Trophoblast cell (in vitro differentiated cells and primary cell): ENCODE measurements around the gene MACROD2.

Experiments used
- DNase-seq, 2 donors: peaks; one replicate each; pipeline ENCODE4 v3.0.0-alpha.2; 2016
- H2AFZ ChIP-seq: 2 replicates; pipeline ENCODE4 v1.6.1; 2013; ENCODE audit warnings: low read length, moderate library complexity, mild to moderate bottlenecking; ENCODE audit not compliant: insufficient read depth, poor library complexity
- H2AK5ac ChIP-seq: 2 replicates; pipeline ENCODE4 v1.6.1; 2013; ENCODE audit warnings: mild to moderate bottlenecking, low read length
- H2BK120ac ChIP-seq: 2 replicates; pipeline ENCODE4 v1.6.1; 2013; ENCODE audit warnings: low read length, mild to moderate bottlenecking, moderate library complexity; ENCODE audit not compliant: insufficient read depth, poor library complexity
- H2BK12ac ChIP-seq: 2 replicates; pipeline ENCODE4 v1.6.1; 2013; ENCODE audit warnings: mild to moderate bottlenecking, low read length, moderate library complexity
- H2BK5ac ChIP-seq: 2 replicates; pipeline ENCODE4 v1.6.1; 2013; ENCODE audit warnings: low read length, low read depth, moderate library complexity, mild to moderate bottlenecking; ENCODE audit not compliant: poor library complexity
- H3K14ac ChIP-seq: 2 replicates; pipeline ENCODE4 v1.6.1; 2013; ENCODE audit warnings: mild to moderate bottlenecking, low read length
- H3K18ac ChIP-seq: 2 replicates; pipeline ENCODE4 v1.6.1; 2013; ENCODE audit warnings: mild to moderate bottlenecking, low read length
- H3K23ac ChIP-seq: 2 replicates; pipeline ENCODE4 v1.6.1; 2013; ENCODE audit warnings: low read length
- H3K27ac ChIP-seq: 2 replicates; pipeline ENCODE4 v1.5.1; 2013; ENCODE audit warnings: low read depth, mild to moderate bottlenecking, inconsistent platforms, low read length, moderate library complexity
- H3K27me3 ChIP-seq: 2 replicates; pipeline ENCODE4 v1.6.1; 2013; ENCODE audit warnings: inconsistent platforms, mild to moderate bottlenecking, low read length, moderate library complexity; ENCODE audit not compliant: insufficient read depth
- H3K36me3 ChIP-seq, 2 experiments: 1 replicate in 1 of 2; 2 replicates in 1 of 2; pipeline ENCODE4 v1.6.1; 2013; ENCODE audit warnings: low read length in 2 of 2, mild to moderate bottlenecking in 2 of 2, moderate library complexity in 1 of 2; ENCODE audit not compliant: insufficient read depth in 2 of 2, control insufficient read depth in 1 of 2
- H3K4ac ChIP-seq: 2 replicates; pipeline ENCODE4 v1.6.1; 2013; ENCODE audit warnings: low read depth, mild to moderate bottlenecking, low read length, moderate library complexity
- H3K4me1 ChIP-seq, 2 experiments: 1 replicate in 1 of 2; 2 replicates in 1 of 2; pipeline ENCODE4 v1.6.1; 2013; ENCODE audit warnings: low read length in 2 of 2, mild to moderate bottlenecking in 2 of 2, moderate library complexity in 1 of 2; ENCODE audit not compliant: insufficient read depth in 2 of 2, control insufficient read depth in 1 of 2
- H3K4me2 ChIP-seq: 2 replicates; pipeline ENCODE4 v1.6.1; 2013; ENCODE audit warnings: inconsistent platforms, mild to moderate bottlenecking, low read length, moderate library complexity
- H3K4me3 ChIP-seq: 2 replicates; pipeline ENCODE4 v1.5.1; 2013; ENCODE audit warnings: mild to moderate bottlenecking, low read depth, low read length, inconsistent platforms
- H3K79me1 ChIP-seq: one replicate; pipeline ENCODE4 v1.6.1; 2013; ENCODE audit warnings: low read length
- H3K79me2 ChIP-seq: 2 replicates; pipeline ENCODE4 v1.6.1; 2013; ENCODE audit warnings: low read length, mild to moderate bottlenecking; ENCODE audit not compliant: control insufficient read depth, insufficient read depth, poor library complexity
- H3K9ac ChIP-seq: 2 replicates; pipeline ENCODE4 v1.6.1; 2013; ENCODE audit warnings: mild to moderate bottlenecking, low read length
- H3K9me3 ChIP-seq: 2 replicates; pipeline ENCODE4 v1.6.1; 2013; ENCODE audit warnings: low read depth, mild to moderate bottlenecking, control low read depth, inconsistent platforms, low read length; ENCODE audit not compliant: insufficient read depth
- H4K12ac ChIP-seq: 2 replicates; pipeline ENCODE4 v1.6.1; 2013; ENCODE audit warnings: low read depth, mild to moderate bottlenecking, low read length, moderate library complexity
- H4K8ac ChIP-seq: 2 replicates; pipeline ENCODE4 v1.6.1; 2013; ENCODE audit warnings: low read depth, mild to moderate bottlenecking, low read length, moderate library complexity
- H4K91ac ChIP-seq: one replicate; pipeline ENCODE4 v1.6.1; 2013; ENCODE audit warnings: low read depth, mild to moderate bottlenecking, low read length, moderate library complexity
- WGBS: extraction: QIAGEN DNeasy Blood & Tissue Kit; methylation state at CpG from one replicate; pipeline ENCODE4 v1.1.7; 2013; ENCODE audit warnings: missing lambda C conversion rate; ENCODE audit not compliant: insufficient read length, insufficient coverage; ENCODE audit errors: extremely low coverage; 5-methylcytosine and 5-hydroxymethylcytosine counted together

Gene MACROD2

GRCh38 chr20:15658295-15658694 lies 1663.0 kb downstream of the MACROD2 start:
- Histone ChIP-seq H3K14ac (no peak overlapping the region), H3K9me3 (no peaks in the 10 kb centered on the region), H3K27ac (no peak overlapping the region), H3K9ac (no peak overlapping the region), H2BK5ac (no peak overlapping the region), H3K23ac (no peak overlapping the region), H3K4ac (no peak overlapping the region), H4K8ac (no peak overlapping the region), H2AFZ (no peak overlapping the region), H2AK5ac (no peak overlapping the region), H3K79me1 (no peaks in the 10 kb centered on the region), H3K79me2 (no peaks in the 10 kb centered on the region), H3K18ac (no peak overlapping the region), H3K4me2 (no peak overlapping the region), H3K36me3 (no peaks in the 10 kb centered on the region), H2BK12ac (no peak overlapping the region), H2BK120ac (no peak overlapping the region), H3K4me3 (no peak overlapping the region), H3K4me1 (no peaks in the 10 kb centered on the region), H4K91ac (no peak overlapping the region), H3K27me3 (no peaks in the 10 kb centered on the region), H4K12ac (no peak overlapping the region)
- no CpG with 5 or more reads among the region's 5 CpGs for WGBS
- no peak for DNase-seq

- Histone ChIP-seq H3K9ac (no peak overlapping the region), H4K12ac (no peak overlapping the region), H3K27ac (no peak overlapping the region), H3K14ac (no peak overlapping the region), H3K23ac (no peak overlapping the region), H2BK12ac (no peak overlapping the region), H4K91ac (no peak overlapping the region), H3K79me1 (no peaks in the 10 kb centered on the region), H3K18ac (no peak overlapping the region), H3K27me3 (no peaks in the 10 kb centered on the region), H3K4ac (no peak overlapping the region), H3K9me3 (no peaks in the 10 kb centered on the region), H2AFZ (no peak overlapping the region), H2BK120ac (no peak overlapping the region), H2AK5ac (no peak overlapping the region), H3K79me2 (no peaks in the 10 kb centered on the region), H3K4me1 (no peaks in the 10 kb centered on the region), H4K8ac (no peak overlapping the region), H2BK5ac (no peak overlapping the region), H3K4me3 (no peak overlapping the region), H3K4me2 (no peak overlapping the region), H3K36me3 (no peaks in the 10 kb centered on the region)
- DNase-seq = peak in 1 of 2 donors; percentile 32
- WGBS = no CpG with 5 or more reads among the region's 1 CpG
Observed at GRCh38 chr20:15673206-15673605, 1677.9 kb downstream of the MACROD2 start.

DNA sequence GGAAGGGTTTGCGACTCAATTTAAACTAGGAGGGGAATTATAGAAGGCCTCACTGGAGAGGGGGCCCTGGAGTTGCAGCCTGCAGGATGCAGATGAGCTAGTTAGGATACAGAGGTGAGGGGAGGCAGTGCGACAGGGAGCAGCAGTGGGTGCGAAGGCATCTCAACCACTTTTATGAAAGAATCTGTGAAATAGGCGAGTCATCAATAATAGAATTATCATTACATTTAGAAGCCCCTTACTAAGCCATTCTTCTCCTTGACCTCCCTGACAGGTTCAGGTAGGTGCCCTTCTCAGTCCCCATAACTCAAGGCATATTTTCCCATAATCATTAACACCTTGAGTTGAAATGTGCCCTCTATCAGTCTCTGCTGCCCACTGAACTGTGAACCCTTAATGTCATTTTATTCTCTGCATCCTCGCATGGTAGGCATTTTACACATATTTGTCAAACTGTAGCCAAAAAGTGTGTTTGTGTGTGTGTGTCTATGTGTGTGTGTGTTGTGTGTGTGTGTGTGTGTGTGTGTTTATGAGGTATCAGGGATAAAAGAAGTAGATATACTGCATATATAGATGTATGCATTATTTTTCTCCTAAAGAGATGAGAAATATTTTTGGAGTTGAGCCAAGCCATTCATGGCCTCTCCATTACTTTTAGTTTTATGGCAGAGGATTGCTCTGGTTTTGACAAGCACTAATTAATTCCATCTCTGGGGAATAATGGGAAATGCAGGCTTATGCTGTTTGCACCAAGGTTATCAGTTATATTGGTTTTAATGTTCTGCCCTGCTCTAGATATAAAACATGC lies 1679.1 kb downstream of the MACROD2 start:
- Histone ChIP-seq H3K27me3 (no peaks in the 10 kb centered on the region), H3K79me1 (no peaks in the 10 kb centered on the region), H2AFZ (no peak overlapping the region), H3K36me3 (no peaks in the 10 kb centered on the region), H3K79me2 (no peaks in the 10 kb centered on the region), H3K14ac (no peak overlapping the region), H2AK5ac (no peak overlapping the region), H3K27ac (no peak overlapping the region), H3K18ac (no peak overlapping the region), H4K8ac (no peak overlapping the region), H4K91ac (no peak overlapping the region), H3K4me1 (no peaks in the 10 kb centered on the region), H2BK5ac (no peak overlapping the region), H3K23ac (no peak overlapping the region), H3K4me3 (no peak overlapping the region), H3K9me3 (no peaks in the 10 kb centered on the region), H3K4ac (no peak overlapping the region), H2BK12ac (no peak overlapping the region), H3K9ac (no peak overlapping the region), H4K12ac (no peak overlapping the region), H3K4me2 (no peak overlapping the region), H2BK120ac (no peak overlapping the region)
- no peak for DNase-seq
- no CpG with 5 or more reads among the region's 5 CpGs for WGBS

- no peak overlapping the region for H3K4me3 ChIP-seq
- H2BK120ac ChIP-seq = no peak overlapping the region
- no CpG with 5 or more reads among the region's 2 CpGs for WGBS
- no peak overlapping the region for H2AFZ ChIP-seq
- H2BK12ac ChIP-seq = no peak overlapping the region
- H3K36me3 ChIP-seq = no peaks in the 10 kb centered on the region
- no peak overlapping the region for H3K4me2 ChIP-seq
- no peaks in the 10 kb centered on the region for H3K79me1 ChIP-seq
- H3K27me3 ChIP-seq = no peaks in the 10 kb centered on the region
- no peak overlapping the region for H3K14ac ChIP-seq
- H4K8ac ChIP-seq = no peak overlapping the region
- H4K91ac ChIP-seq = no peak overlapping the region
- no peaks in the 10 kb centered on the region for H3K9me3 ChIP-seq
- no peak overlapping the region for H3K18ac ChIP-seq
- no peak overlapping the region for H3K27ac ChIP-seq
- H4K12ac ChIP-seq = no peak overlapping the region
- no peaks in the 10 kb centered on the region for H3K4me1 ChIP-seq
- no peak overlapping the region for H2BK5ac ChIP-seq
- H2AK5ac ChIP-seq = no peak overlapping the region
- H3K4ac ChIP-seq = no peak overlapping the region
- no peaks in the 10 kb centered on the region for H3K79me2 ChIP-seq
- H3K9ac ChIP-seq = no peak overlapping the region
- H3K23ac ChIP-seq = no peak overlapping the region
- DNase-seq = no peak
Observed at GRCh38 chr20:15675061-15675514, 1679.8 kb downstream of the MACROD2 start.
